Colonic mucosa (tissue), 4 donors: ENCODE measurements around the gene RDH8. TPM values are rescaled to one million over a fixed set of nuclear protein-coding genes. Genes with fewer than 3 reads are reported as not detected.
"Not testable (repeated sequence)": the region's sequence is repeated elsewhere in the genome, so short reads cannot be mapped to it uniquely, and the experiment has no call there.

Source experiments
- DNase-seq: peaks from one replicate; pipeline ENCODE4 v3.0.0-alpha.2; 2020
- H3K27ac ChIP-seq: fragments of 200-600 bp; one replicate; pipeline ENCODE4 v1.8.0; 2021
- H3K27me3 ChIP-seq: fragments of 200-600 bp; one replicate; pipeline ENCODE4 v1.8.0; 2021
- H3K36me3 ChIP-seq: fragments of 200-600 bp; one replicate; pipeline ENCODE4 v1.8.0; 2021
- H3K4me1 ChIP-seq: fragments of 200-600 bp; one replicate; pipeline ENCODE4 v1.8.0; 2021; ENCODE audit warnings: mild to moderate bottlenecking
- H3K4me3 ChIP-seq: fragments of 200-600 bp; one replicate; pipeline ENCODE4 v1.8.0; 2021
- H3K9ac ChIP-seq, 2 donors: one replicate each; pipeline ENCODE4 v1.7.0; 2013; ENCODE audit warnings: control low read depth in 2 of 2, low read depth in 2 of 2, low read length in 2 of 2
- H3K9me3 ChIP-seq: fragments of 200-600 bp; one replicate; pipeline ENCODE4 v1.8.0; 2021
- intact Hi-C: fragments of 100-400 bp; cut with DNase I; formaldehyde crosslinking; loops from one replicate; pipeline ENCODE4 v1.14.1; 2022
- total RNA-seq, 2 donors: library from RNA; stranded (reverse); fragmentation: NEBNext Ultra II Directional in 1 of 2; extraction: Animal tissue kit (Norgen Biotek cat#: 25700) in 1 of 2; gene quantifications; one replicate each; pipeline ENCODE4 v1.2.1, GENCODE V29; 2021
- TF ChIP-seq, protein P1 (sequence below): fragments of 200-600 bp; IDR thresholded peaks from one replicate; pipeline ENCODE4 v1.8.0; 2022; ENCODE audit warnings: antibody characterized with exemption, mild to moderate bottlenecking
- donor health status: healthy.
- donor health status: DM: no; HTN: no; CAD: no.
- donor health status: DM: no; HTN: no; CAD: no.

The RDH8 gene
- total RNA-seq, 2 donors from 2014 or later: 0.24 TPM; not detected in 1

GRCh38 chr19:10018263-10018662, 5.0 kb downstream of the RDH8 start:
- no peak for DNase-seq
- Histone ChIP-seq H3K9ac (no peak overlapping the region), H3K36me3 (no peaks in the 10 kb centered on the region), H3K27me3 (no peaks in the 10 kb centered on the region), H3K4me1 (no peaks in the 10 kb centered on the region), H3K27ac (no peak overlapping the region), H3K4me3 (no peak overlapping the region), H3K9me3 (no peaks in the 10 kb centered on the region)
- intact Hi-C loops: no loop called here
- TF ChIP-seq, protein P1, sequence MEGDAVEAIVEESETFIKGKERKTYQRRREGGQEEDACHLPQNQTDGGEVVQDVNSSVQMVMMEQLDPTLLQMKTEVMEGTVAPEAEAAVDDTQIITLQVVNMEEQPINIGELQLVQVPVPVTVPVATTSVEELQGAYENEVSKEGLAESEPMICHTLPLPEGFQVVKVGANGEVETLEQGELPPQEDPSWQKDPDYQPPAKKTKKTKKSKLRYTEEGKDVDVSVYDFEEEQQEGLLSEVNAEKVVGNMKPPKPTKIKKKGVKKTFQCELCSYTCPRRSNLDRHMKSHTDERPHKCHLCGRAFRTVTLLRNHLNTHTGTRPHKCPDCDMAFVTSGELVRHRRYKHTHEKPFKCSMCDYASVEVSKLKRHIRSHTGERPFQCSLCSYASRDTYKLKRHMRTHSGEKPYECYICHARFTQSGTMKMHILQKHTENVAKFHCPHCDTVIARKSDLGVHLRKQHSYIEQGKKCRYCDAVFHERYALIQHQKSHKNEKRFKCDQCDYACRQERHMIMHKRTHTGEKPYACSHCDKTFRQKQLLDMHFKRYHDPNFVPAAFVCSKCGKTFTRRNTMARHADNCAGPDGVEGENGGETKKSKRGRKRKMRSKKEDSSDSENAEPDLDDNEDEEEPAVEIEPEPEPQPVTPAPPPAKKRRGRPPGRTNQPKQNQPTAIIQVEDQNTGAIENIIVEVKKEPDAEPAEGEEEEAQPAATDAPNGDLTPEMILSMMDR: no peak

- no peaks in the 10 kb centered on the region for H3K9me3 ChIP-seq
- H3K27me3 ChIP-seq: no peaks in the 10 kb centered on the region
- TF ChIP-seq, protein P1: no peak
- intact Hi-C loops: no loop called here
- no peak overlapping the region for H3K4me3 ChIP-seq
- H3K27ac ChIP-seq: no peak overlapping the region
- no peaks in the 10 kb centered on the region for H3K36me3 ChIP-seq
- DNase-seq: no peak
- no peaks in the 10 kb centered on the region for H3K4me1 ChIP-seq
- no peak overlapping the region for H3K9ac ChIP-seq
Observed at GRCh38 chr19:10018786-10019185, 5.5 kb downstream of the RDH8 start.

GRCh38 chr19:10019246-10019645, 6.0 kb downstream of the RDH8 start:
- Histone ChIP-seq H3K4me3 (no peak overlapping the region), H3K27ac (no peak overlapping the region), H3K9ac (no peak overlapping the region), H3K36me3 (no peaks in the 10 kb centered on the region), H3K27me3 (no peaks in the 10 kb centered on the region), H3K9me3 (no peaks in the 10 kb centered on the region), H3K4me1 (no peaks in the 10 kb centered on the region)
- TF ChIP-seq, protein P1: no peak
- intact Hi-C loops: no loop called here
- no peak for DNase-seq

- H3K27ac ChIP-seq: no peak overlapping the region
- DNase-seq: no peak
- H3K9ac ChIP-seq: no peak overlapping the region
- H3K4me3 ChIP-seq: no peak overlapping the region
- H3K27me3 ChIP-seq: no peaks in the 10 kb centered on the region
- TF ChIP-seq, protein P1: no peak
- H3K9me3 ChIP-seq: no peaks in the 10 kb centered on the region
- intact Hi-C loops: no loop called here
- H3K4me1 ChIP-seq: no peaks in the 10 kb centered on the region
- no peaks in the 10 kb centered on the region for H3K36me3 ChIP-seq
Observed at GRCh38 chr19:10020851-10021250, 7.6 kb downstream of the RDH8 start.

- no peak overlapping the region for H3K4me3 ChIP-seq
- TF ChIP-seq, protein P1: no peak
- H3K36me3 ChIP-seq: no peaks in the 10 kb centered on the region
- intact Hi-C loops: no loop called here
- H3K9me3 ChIP-seq: no peaks in the 10 kb centered on the region
- DNase-seq: no peak
- H3K27me3 ChIP-seq: no peaks in the 10 kb centered on the region
- H3K9ac ChIP-seq: no peak overlapping the region
- H3K27ac ChIP-seq: no peak overlapping the region
- H3K4me1 ChIP-seq: no peaks in the 10 kb centered on the region
Observed at GRCh38 chr19:10021446-10021845, 8.2 kb downstream of the RDH8 start.

DNA sequence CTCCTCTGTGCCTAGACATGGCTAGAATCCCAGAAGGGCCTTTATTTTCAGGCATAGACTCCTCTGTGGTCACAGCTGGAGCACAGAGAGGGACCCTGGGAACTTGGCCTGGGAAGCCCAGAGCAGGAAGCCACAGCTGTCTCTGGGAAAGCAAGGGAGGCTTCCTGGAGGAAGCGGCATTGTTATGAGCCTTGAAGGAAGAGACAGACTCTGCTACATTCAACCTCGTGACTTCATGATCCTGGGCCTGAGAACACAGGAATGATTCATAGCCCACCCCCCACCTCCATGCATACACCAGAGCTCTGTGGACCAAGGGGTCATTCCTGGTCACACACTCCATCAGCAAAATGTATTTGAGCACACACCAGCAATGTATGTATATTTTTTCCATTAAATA, 8.6 kb downstream of the RDH8 start:
- Histone ChIP-seq H3K4me3 (no peak overlapping the region), H3K9ac (no peak overlapping the region), H3K4me1 (no peaks in the 10 kb centered on the region), H3K27me3 (no peaks in the 10 kb centered on the region), H3K9me3 (no peaks in the 10 kb centered on the region), H3K27ac (no peak overlapping the region), H3K36me3 (no peaks in the 10 kb centered on the region)
- intact Hi-C loops: no loop called here
- TF ChIP-seq, protein P1: no peak
- no peak for DNase-seq

GRCh38 chr19:10023096-10023495, 9.8 kb downstream of the RDH8 start:
- H3K9me3 ChIP-seq, intact Hi-C loops, H3K4me1 ChIP-seq, H3K27ac ChIP-seq, DNase-seq, H3K9ac ChIP-seq, H3K27me3 ChIP-seq, H3K4me3 ChIP-seq, H3K36me3 ChIP-seq: not testable (repeated sequence)
